OCI-LY7 (cell line): Measurements from ENCODE around the gene CCIN.

Experiments used
- EZH2phosphoT487 ChIP-seq: fragments of 200-600 bp; sonication (generic); IDR thresholded peaks from 2 replicates; pipeline ENCODE4 v1.6.1; 2018; ENCODE audit warnings: low read depth, borderline replicate concordance, mild to moderate bottlenecking, mixed run types, antibody characterized with exemption, low read length, moderate library complexity, mixed read lengths
- TF ChIP-seq, protein P1 (sequence below): fragments of 200-600 bp; sonication (generic); conservative IDR thresholded peaks from 2 replicates; pipeline ENCODE4 v1.5.1; 2014; ENCODE audit warnings: mild to moderate bottlenecking, antibody characterized with exemption, low read length, moderate library complexity, mixed read lengths

DNA sequence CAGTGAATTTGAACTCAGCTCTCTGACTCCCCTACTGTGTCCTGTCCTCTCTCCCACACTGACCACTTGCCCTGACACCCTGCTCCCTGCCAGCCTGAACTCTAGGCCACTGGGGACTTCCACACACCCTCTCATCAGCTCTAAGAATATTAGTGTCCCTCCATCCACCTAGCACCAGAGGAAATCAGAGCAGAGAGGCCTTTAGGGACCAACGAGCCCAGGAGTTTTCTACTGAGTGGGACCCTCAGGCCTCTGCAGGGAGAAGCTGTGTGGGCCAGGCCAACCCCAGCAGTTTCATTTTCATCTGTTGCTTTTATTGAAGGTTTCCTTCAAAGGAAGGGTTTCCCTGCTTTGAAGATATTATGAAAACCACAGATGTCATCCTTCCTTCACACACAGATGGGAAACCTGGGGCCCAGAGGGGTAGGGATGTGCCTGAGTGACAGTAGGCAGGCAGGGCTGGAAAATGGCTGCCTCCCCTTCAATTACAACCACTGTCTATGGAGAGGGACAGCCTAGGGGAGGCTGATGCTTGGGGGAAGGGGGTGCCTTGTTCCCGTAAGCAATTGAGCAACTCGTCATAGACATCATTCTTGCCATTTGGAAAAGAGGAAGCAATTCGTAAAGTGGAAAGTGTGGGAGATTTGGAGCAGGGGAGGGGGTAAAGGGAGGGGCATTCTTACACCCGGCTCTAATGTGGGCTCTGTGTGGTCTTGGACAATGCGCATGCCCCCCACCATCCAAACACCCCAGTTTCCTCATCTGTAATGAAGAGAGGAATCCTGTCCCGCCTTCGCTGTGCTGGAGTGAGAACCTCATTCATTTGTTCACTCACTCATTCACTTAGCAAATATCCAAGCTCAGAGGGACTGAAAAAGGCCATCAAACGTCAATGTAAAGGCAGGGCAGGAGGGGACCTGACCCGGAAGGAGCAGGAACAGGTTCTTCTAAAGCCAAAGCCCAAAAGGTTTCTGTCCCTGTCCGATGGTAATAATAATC lies 28.8 kb upstream of the CCIN start:
- TF ChIP-seq, protein P1, sequence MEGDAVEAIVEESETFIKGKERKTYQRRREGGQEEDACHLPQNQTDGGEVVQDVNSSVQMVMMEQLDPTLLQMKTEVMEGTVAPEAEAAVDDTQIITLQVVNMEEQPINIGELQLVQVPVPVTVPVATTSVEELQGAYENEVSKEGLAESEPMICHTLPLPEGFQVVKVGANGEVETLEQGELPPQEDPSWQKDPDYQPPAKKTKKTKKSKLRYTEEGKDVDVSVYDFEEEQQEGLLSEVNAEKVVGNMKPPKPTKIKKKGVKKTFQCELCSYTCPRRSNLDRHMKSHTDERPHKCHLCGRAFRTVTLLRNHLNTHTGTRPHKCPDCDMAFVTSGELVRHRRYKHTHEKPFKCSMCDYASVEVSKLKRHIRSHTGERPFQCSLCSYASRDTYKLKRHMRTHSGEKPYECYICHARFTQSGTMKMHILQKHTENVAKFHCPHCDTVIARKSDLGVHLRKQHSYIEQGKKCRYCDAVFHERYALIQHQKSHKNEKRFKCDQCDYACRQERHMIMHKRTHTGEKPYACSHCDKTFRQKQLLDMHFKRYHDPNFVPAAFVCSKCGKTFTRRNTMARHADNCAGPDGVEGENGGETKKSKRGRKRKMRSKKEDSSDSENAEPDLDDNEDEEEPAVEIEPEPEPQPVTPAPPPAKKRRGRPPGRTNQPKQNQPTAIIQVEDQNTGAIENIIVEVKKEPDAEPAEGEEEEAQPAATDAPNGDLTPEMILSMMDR, result no peak
- TF ChIP-seq EZH2phosphoT487, result no peak
